A673 (cell line): ENCODE measurements around the gene ATXN10.

Source experiments
- EZH2 ChIP-seq: fragments of 200-600 bp; sonication (generic); IDR thresholded peaks from 2 replicates; pipeline ENCODE4 v1.6.1; 2017; ENCODE audit warnings: borderline replicate concordance, low read depth, mild to moderate bottlenecking, mixed read lengths, antibody characterized with exemption, low read length; ENCODE audit not compliant: poor library complexity, severe bottlenecking
- TF ChIP-seq, protein P1 (sequence below): fragments of 300-800, 200-600 bp; sonication (generic); conservative IDR thresholded peaks from 2 replicates; pipeline ENCODE4 v1.5.1; 2017; ENCODE audit warnings: low read depth, mild to moderate bottlenecking, antibody characterized with exemption, low read length, moderate library complexity, mixed read lengths

DNA sequence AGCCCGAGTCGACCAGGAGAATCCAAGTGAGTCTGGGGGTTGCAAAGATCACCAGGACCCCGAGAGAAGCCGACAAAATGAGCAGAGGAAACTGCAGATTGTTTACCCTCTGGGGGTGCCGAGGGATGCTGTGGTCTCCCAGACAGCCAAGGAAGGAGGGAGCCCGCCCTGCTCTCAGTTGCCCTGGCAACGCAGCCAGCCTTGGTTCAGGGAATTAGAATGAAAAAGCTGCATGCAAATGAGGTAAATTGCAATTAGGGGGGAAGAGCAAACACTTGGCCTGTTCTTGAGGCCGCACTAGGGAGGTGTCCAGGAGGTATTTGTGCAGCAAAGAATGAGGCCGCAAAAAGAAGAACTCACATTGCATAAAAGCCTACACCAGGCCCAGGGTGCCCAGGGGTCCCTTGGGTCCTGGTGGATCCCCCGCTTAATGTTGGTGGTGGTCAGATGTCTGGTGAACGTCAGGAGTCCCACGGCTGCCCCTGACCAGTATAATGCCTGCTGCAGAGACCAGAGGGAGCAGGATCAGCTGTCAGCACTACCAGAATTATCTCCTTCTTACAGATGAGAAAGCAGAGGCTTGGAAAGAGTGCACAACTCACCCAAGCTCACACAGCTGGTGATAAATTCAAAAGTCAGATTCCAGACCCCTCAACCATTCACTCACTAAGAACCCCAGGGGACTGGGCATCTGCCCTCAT, 40.3 kb upstream of the ATXN10 start:
- TF ChIP-seq, protein P1, sequence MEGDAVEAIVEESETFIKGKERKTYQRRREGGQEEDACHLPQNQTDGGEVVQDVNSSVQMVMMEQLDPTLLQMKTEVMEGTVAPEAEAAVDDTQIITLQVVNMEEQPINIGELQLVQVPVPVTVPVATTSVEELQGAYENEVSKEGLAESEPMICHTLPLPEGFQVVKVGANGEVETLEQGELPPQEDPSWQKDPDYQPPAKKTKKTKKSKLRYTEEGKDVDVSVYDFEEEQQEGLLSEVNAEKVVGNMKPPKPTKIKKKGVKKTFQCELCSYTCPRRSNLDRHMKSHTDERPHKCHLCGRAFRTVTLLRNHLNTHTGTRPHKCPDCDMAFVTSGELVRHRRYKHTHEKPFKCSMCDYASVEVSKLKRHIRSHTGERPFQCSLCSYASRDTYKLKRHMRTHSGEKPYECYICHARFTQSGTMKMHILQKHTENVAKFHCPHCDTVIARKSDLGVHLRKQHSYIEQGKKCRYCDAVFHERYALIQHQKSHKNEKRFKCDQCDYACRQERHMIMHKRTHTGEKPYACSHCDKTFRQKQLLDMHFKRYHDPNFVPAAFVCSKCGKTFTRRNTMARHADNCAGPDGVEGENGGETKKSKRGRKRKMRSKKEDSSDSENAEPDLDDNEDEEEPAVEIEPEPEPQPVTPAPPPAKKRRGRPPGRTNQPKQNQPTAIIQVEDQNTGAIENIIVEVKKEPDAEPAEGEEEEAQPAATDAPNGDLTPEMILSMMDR: no peak
- no peak for TF ChIP-seq EZH2
